ENCODE results near the gene FSHB. TPM values are rescaled to one million over a fixed set of nuclear protein-coding genes. Genes with fewer than 3 reads are reported as not detected.

The FSHB gene
- total and polyA plus RNA-seq, 8 donors, result not detected

- H3K4me3 ChIP-seq, result no peak overlapping the region
- no peak for DNase-seq
- H3K27ac ChIP-seq, result no peak overlapping the region
- no peaks in the 10 kb centered on the region for H3K36me3 ChIP-seq
- H3K4me1 ChIP-seq, result no peaks in the 10 kb centered on the region
- no peaks in the 10 kb centered on the region for H3K9me3 ChIP-seq
- TF ChIP-seq POLR2AphosphoS5 (IDR thresholded peaks at IDR 0.05) (no peak), CTCF (IDR thresholded peaks at IDR 0.05) (no peak), POLR2A (IDR thresholded peaks at IDR 0.05) (no peak), EP300 (IDR thresholded peaks at IDR 0.05) (no peak)
- 68 to 84% (median 77%) methylated on average over 2 of the region's 2 CpGs for WGBS, 5 donors
- intact Hi-C loops (cut with DNase I; ENCODE audit: low total_unique reads), result no loop called here
- no peaks in the 10 kb centered on the region for H3K27me3 ChIP-seq
Measured at GRCh38 chr11:30239025-30239424, 8.2 kb downstream of the FSHB start.

- Histone ChIP-seq H3K4me3 (no peak overlapping the region), H3K4me1 (no peaks in the 10 kb centered on the region), H3K36me3 (no peaks in the 10 kb centered on the region), H3K27me3 (no peaks in the 10 kb centered on the region), H3K27ac (no peak overlapping the region), H3K9me3 (no peaks in the 10 kb centered on the region)
- 11 to 29% (median 18%) methylated on average over 1 of the region's 1 CpG for WGBS, 5 donors
- DNase-seq, result no peak
- intact Hi-C loops (cut with DNase I; ENCODE audit: low total_unique reads), result no loop called here
- TF ChIP-seq POLR2A (IDR thresholded peaks at IDR 0.05) (no peak), EP300 (IDR thresholded peaks at IDR 0.05) (no peak), CTCF (IDR thresholded peaks at IDR 0.05) (no peak), POLR2AphosphoS5 (IDR thresholded peaks at IDR 0.05) (no peak)
Measured at GRCh38 chr11:30244265-30244664, 13.5 kb downstream of the FSHB start.

- Histone ChIP-seq H3K4me1 (no peaks in the 10 kb centered on the region), H3K4me3 (no peak overlapping the region), H3K36me3 (no peaks in the 10 kb centered on the region), H3K27me3 (no peaks in the 10 kb centered on the region), H3K9me3 (no peaks in the 10 kb centered on the region), H3K27ac (no peak overlapping the region)
- WGBS, 5 donors, result 49 to 72% (median 55%) methylated on average over 2 of the region's 2 CpGs
- TF ChIP-seq EP300 (IDR thresholded peaks at IDR 0.05), result no peak
- no peak for TF ChIP-seq POLR2AphosphoS5 (IDR thresholded peaks at IDR 0.05)
- TF ChIP-seq POLR2A (IDR thresholded peaks at IDR 0.05), result no peak
- no peak for TF ChIP-seq CTCF (IDR thresholded peaks at IDR 0.05)
- intact Hi-C loops (cut with DNase I; ENCODE audit: low total_unique reads), result no loop called here
- no peak for DNase-seq
Measured at GRCh38 chr11:30245621-30246020, 14.8 kb downstream of the FSHB start.

- intact Hi-C loops (cut with DNase I; ENCODE audit: low total_unique reads), result no loop called here
- H3K36me3 ChIP-seq, result no peaks in the 10 kb centered on the region
- H3K4me3 ChIP-seq, result no peak overlapping the region
- H3K27me3 ChIP-seq, result no peaks in the 10 kb centered on the region
- no peak for TF ChIP-seq EP300 (IDR thresholded peaks at IDR 0.05)
- TF ChIP-seq POLR2AphosphoS5 (IDR thresholded peaks at IDR 0.05), result no peak
- no peak for TF ChIP-seq POLR2A (IDR thresholded peaks at IDR 0.05)
- no peak for TF ChIP-seq CTCF (IDR thresholded peaks at IDR 0.05)
- no peak overlapping the region for H3K27ac ChIP-seq
- H3K4me1 ChIP-seq, result no peaks in the 10 kb centered on the region
- no peaks in the 10 kb centered on the region for H3K9me3 ChIP-seq
- 64 to 68% (median 66%) methylated on average over 3 of the region's 3 CpGs for WGBS, 5 donors
- DNase-seq, result no peak
Measured at GRCh38 chr11:30254307-30255298, 23.8 kb downstream of the FSHB start.
